Measurements from ENCODE around the gene LTBP3.

The LTBP3 gene

GRCh38 chr11:65547446-65548125 is 10.6 kb downstream of the LTBP3 start:
- no peaks in the 10 kb centered on the region for H3K36me3 ChIP-seq (ENCODE audit: insufficient read depth, low read length)
- H3K9ac ChIP-seq (ENCODE audit: low read depth, low read length), result peak overlapping the region; percentile 36; the same call in 1 of the 2 replicates
- no peaks in the 10 kb centered on the region for H3K9me3 ChIP-seq (ENCODE audit: control insufficient read depth, insufficient read depth, low read length)
- peaks cover 4% of the 10 kb centered on the region; the same call in 1 of the 2 replicates for H3K4me1 ChIP-seq (ENCODE audit: insufficient read depth, low read length)

GRCh38 chr11:65546217-65546958 is 11.8 kb downstream of the LTBP3 start:
- H3K4me1 ChIP-seq (ENCODE audit: insufficient read depth, low read length), result no peaks in the 10 kb centered on the region; the same call in 1 of the 2 replicates
- H3K36me3 ChIP-seq (ENCODE audit: insufficient read depth, low read length), result no peaks in the 10 kb centered on the region
- no peaks in the 10 kb centered on the region for H3K9me3 ChIP-seq (ENCODE audit: control insufficient read depth, insufficient read depth, low read length)
- peak overlapping the region; percentile 60; the same call in 1 of the 2 replicates for H3K9ac ChIP-seq (ENCODE audit: low read depth, low read length)

GRCh38 chr11:65545853-65546216 is 12.3 kb downstream of the LTBP3 start:
- peak overlapping the region; percentile 60; the same call in 1 of the 2 replicates for H3K9ac ChIP-seq (ENCODE audit: low read depth, low read length)
- H3K9me3 ChIP-seq (ENCODE audit: control insufficient read depth, insufficient read depth, low read length), result no peaks in the 10 kb centered on the region
- H3K4me1 ChIP-seq (ENCODE audit: insufficient read depth, low read length), result no peaks in the 10 kb centered on the region; the same call in 1 of the 2 replicates
- no peaks in the 10 kb centered on the region for H3K36me3 ChIP-seq (ENCODE audit: insufficient read depth, low read length)

GRCh38 chr11:65542738-65543390 is 15.3 kb downstream of the LTBP3 start:
- Histone ChIP-seq H3K9me3 (ENCODE audit: control insufficient read depth, insufficient read depth, low read length) (no peaks in the 10 kb centered on the region), H3K4me1 (ENCODE audit: insufficient read depth, low read length) (no peaks in the 10 kb centered on the region; the same call in 1 of the 2 replicates), H3K9ac (ENCODE audit: low read depth, low read length) (no peak overlapping the region), H3K36me3 (ENCODE audit: insufficient read depth, low read length) (no peaks in the 10 kb centered on the region; the same call in 1 of the 2 replicates)

- Histone ChIP-seq H3K9ac (ENCODE audit: low read depth, low read length) (peak overlapping the region; percentile 67; the same call in 1 of the 2 replicates), H3K4me1 (ENCODE audit: insufficient read depth, low read length) (no peaks in the 10 kb centered on the region; the same call in 1 of the 2 replicates), H3K9me3 (ENCODE audit: control insufficient read depth, insufficient read depth, low read length) (no peaks in the 10 kb centered on the region), H3K36me3 (ENCODE audit: insufficient read depth, low read length) (no peaks in the 10 kb centered on the region; the same call in 1 of the 2 replicates)
Measured at GRCh38 chr11:65541093-65541982, 16.8 kb downstream of the LTBP3 start.

- no peaks in the 10 kb centered on the region for H3K9me3 ChIP-seq (ENCODE audit: control insufficient read depth, insufficient read depth, low read length)
- H3K36me3 ChIP-seq (ENCODE audit: insufficient read depth, low read length), result no peaks in the 10 kb centered on the region; the same call in 1 of the 2 replicates
- peak overlapping the region; percentile 73 for H3K9ac ChIP-seq (ENCODE audit: low read depth, low read length)
Measured at GRCh38 chr11:65540290-65541092, 17.7 kb downstream of the LTBP3 start.

GRCh38 chr11:65539744-65540289 is 18.3 kb downstream of the LTBP3 start:
- Histone ChIP-seq H3K4me1 (ENCODE audit: insufficient read depth, low read length) (no peaks in the 10 kb centered on the region; the same call in 1 of the 2 replicates), H3K9me3 (ENCODE audit: control insufficient read depth, insufficient read depth, low read length) (no peaks in the 10 kb centered on the region), H3K9ac (ENCODE audit: low read depth, low read length) (peak overlapping the region; percentile 73), H3K36me3 (ENCODE audit: insufficient read depth, low read length) (no peaks in the 10 kb centered on the region; the same call in 1 of the 2 replicates)

More at GRCh38 chr11:65540290-65541092, 17.7 kb downstream of the LTBP3 start:
- no peaks in the 10 kb centered on the region; the same call in 1 of the 2 replicates for H3K4me1 ChIP-seq (ENCODE audit: insufficient read depth, low read length)

- H3K9me3 ChIP-seq (ENCODE audit: control insufficient read depth, insufficient read depth, low read length), result no peaks in the 10 kb centered on the region
- H3K9ac ChIP-seq (ENCODE audit: low read depth, low read length), result peak overlapping the region; percentile 73
- H3K4me1 ChIP-seq (ENCODE audit: insufficient read depth, low read length), result no peaks in the 10 kb centered on the region; the same call in 1 of the 2 replicates
- H3K36me3 ChIP-seq (ENCODE audit: insufficient read depth, low read length), result no peaks in the 10 kb centered on the region; the same call in 1 of the 2 replicates
Measured at GRCh38 chr11:65538915-65539743, 19.0 kb downstream of the LTBP3 start.

GRCh38 chr11:65538232-65538914 is 19.8 kb downstream of the LTBP3 start:
- Histone ChIP-seq H3K36me3 (ENCODE audit: insufficient read depth, low read length) (no peaks in the 10 kb centered on the region; the same call in 1 of the 2 replicates), H3K4me1 (ENCODE audit: insufficient read depth, low read length) (no peaks in the 10 kb centered on the region; the same call in 1 of the 2 replicates), H3K9me3 (ENCODE audit: control insufficient read depth, insufficient read depth, low read length) (no peaks in the 10 kb centered on the region), H3K9ac (ENCODE audit: low read depth, low read length) (peak overlapping the region; percentile 73; the same call in 1 of the 2 replicates)

GRCh38 chr11:65537620-65538231 is 20.4 kb downstream of the LTBP3 start:
- Histone ChIP-seq H3K36me3 (ENCODE audit: insufficient read depth, low read length) (no peaks in the 10 kb centered on the region; the same call in 1 of the 2 replicates), H3K9me3 (ENCODE audit: control insufficient read depth, insufficient read depth, low read length) (no peaks in the 10 kb centered on the region), H3K9ac (ENCODE audit: low read depth, low read length) (no peak overlapping the region), H3K4me1 (ENCODE audit: insufficient read depth, low read length) (no peaks in the 10 kb centered on the region; the same call in 1 of the 2 replicates)

- Histone ChIP-seq H3K9ac (ENCODE audit: low read depth, low read length) (no peak overlapping the region), H3K9me3 (ENCODE audit: control insufficient read depth, insufficient read depth, low read length) (no peaks in the 10 kb centered on the region), H3K4me1 (ENCODE audit: insufficient read depth, low read length) (no peaks in the 10 kb centered on the region; the same call in 1 of the 2 replicates), H3K36me3 (ENCODE audit: insufficient read depth, low read length) (no peaks in the 10 kb centered on the region; the same call in 1 of the 2 replicates)
Measured at GRCh38 chr11:65537296-65537597, 20.9 kb downstream of the LTBP3 start.

All from ES-I3 (cell line).